Activated naive CD8-positive, alpha-beta T cell treated with anti-CD3 and anti-CD28 coated beads, Interleukin-2, amount 10 ng/mL, durations not matched to agents 7 days and 5 days (primary cell): ENCODE data around the gene TMEM132D. TPM values are rescaled to one million over a fixed set of nuclear protein-coding genes. Genes with fewer than 3 reads are reported as not detected.

ENCODE experiments used
- ATAC-seq: fragments of 150-1000 bp; cut with Tn5 transposase; one replicate; pipeline ENCODE4 v1.10.0; 2021; ENCODE audit warnings: low read depth, moderate library complexity
- POLR2A ChIA-PET: fragments of 350-600 bp; sonication (Branson Sonifier 250); formaldehyde crosslinking; loops from one replicate; lab custom pipeline; 2021; ENCODE audit warnings: antibody characterized with exemption; lab: Charles Lee
- DNase-seq: peaks from one replicate; pipeline ENCODE4 v3.0.0; 2021
- H3K27ac Mint-ChIP-seq: one replicate; pipeline ENCODE4 v1.8.0; 2022; ENCODE audit warnings: mild to moderate bottlenecking, mixed read lengths
- H3K27me3 Mint-ChIP-seq: one replicate; pipeline ENCODE4 v1.8.0; 2022; ENCODE audit warnings: mild to moderate bottlenecking, moderate library complexity, mixed read lengths
- H3K36me3 Mint-ChIP-seq: one replicate; pipeline ENCODE4 v1.8.0; 2021; ENCODE audit warnings: mild to moderate bottlenecking, mixed read lengths
- H3K4me1 Mint-ChIP-seq: one replicate; pipeline ENCODE4 v1.8.0; 2021; ENCODE audit warnings: mixed read lengths
- H3K4me3 Mint-ChIP-seq: one replicate; pipeline ENCODE4 v1.8.0; 2022; ENCODE audit warnings: mild to moderate bottlenecking, moderate library complexity, mixed read lengths
- H3K9me3 Mint-ChIP-seq: one replicate; pipeline ENCODE4 v1.8.0; 2021; ENCODE audit warnings: mixed read lengths
- total RNA-seq, 2 experiments: library from RNA; stranded (reverse); gene quantifications; one replicate each; pipeline ENCODE4 v1.2.3, GENCODE V29; 2021

The TMEM132D gene
- total RNA-seq, 2 experiments from 2014 or later: not detected

GRCh38 chr12:129827102-129827865, 76.5 kb downstream of the TMEM132D start:
- H3K27me3 Mint-ChIP-seq: no peaks in the 10 kb centered on the region
- peaks cover 2% of the 10 kb centered on the region for H3K9me3 Mint-ChIP-seq
- DNase-seq: no peak
- POLR2A ChIA-PET: interaction anchor here (0.6 kb wide), 1 partner anchor 1002 kb away, joined by 3 read pairs; no protein-coding TSS in a partner anchor
- H3K4me1 Mint-ChIP-seq: no peaks in the 10 kb centered on the region
- no peak for ATAC-seq
- no peaks in the 10 kb centered on the region for H3K36me3 Mint-ChIP-seq
- no peak overlapping the region for H3K27ac Mint-ChIP-seq
- H3K4me3 Mint-ChIP-seq: no peak overlapping the region

DNA sequence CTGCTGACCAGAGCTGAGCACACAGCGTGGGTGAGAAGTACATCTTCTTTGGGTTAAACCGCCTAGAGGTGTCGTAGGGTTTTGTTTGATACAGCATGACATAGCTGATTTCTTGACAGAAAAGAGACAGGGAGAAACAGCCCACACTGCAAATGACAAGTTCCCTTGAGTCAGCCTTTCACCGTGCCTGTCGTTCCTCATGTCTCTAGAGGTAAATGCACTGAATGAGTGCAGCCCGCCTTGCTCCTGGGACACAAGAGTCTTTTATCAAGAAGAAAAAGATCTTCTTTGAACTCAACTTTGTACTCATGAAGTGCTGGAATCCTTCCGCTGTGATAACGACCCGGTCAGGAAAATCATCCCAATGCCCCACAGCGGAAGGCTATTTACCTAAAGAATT, 77.6 kb downstream of the TMEM132D start:
- no peak for DNase-seq
- POLR2A ChIA-PET: no interaction called here

DNA sequence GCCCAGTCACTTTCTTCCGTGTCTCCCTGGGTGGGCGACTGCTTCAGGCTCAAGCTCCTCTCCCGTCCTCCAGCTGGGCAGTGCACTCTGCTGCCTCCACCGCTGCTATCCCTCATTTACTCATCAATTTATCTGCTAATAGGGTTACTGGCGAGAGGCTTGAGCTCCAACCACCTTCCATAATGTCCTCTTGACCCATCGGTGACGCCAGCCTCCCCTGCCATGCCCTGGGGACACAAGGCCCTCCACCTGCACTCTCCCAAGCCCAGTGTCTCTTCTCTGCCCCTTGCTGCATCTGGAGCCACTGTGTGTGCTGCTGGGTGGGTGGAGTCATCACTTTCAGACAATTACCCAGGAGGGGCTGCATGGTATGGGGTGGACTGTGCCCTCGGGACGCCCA, 78.5 kb downstream of the TMEM132D start:
- Mint-ChIP-seq H3K9me3 (peaks cover 4% of the 10 kb centered on the region), H3K27me3 (no peaks in the 10 kb centered on the region), H3K4me3 (no peak overlapping the region), H3K4me1 (no peaks in the 10 kb centered on the region), H3K36me3 (no peaks in the 10 kb centered on the region), H3K27ac (no peak overlapping the region)
- DNase-seq: no peak
- POLR2A ChIA-PET: no interaction called here
- no peak for ATAC-seq

More for the DNA sequence above, 77.6 kb downstream of the TMEM132D start:
- Mint-ChIP-seq H3K27ac (no peak overlapping the region), H3K27me3 (no peaks in the 10 kb centered on the region), H3K4me3 (no peak overlapping the region), H3K9me3 (peaks cover 4% of the 10 kb centered on the region), H3K36me3 (no peaks in the 10 kb centered on the region), H3K4me1 (no peaks in the 10 kb centered on the region)
- no peak for ATAC-seq

GRCh38 chr12:129821964-129822363, 81.9 kb downstream of the TMEM132D start:
- no peak overlapping the region for H3K4me3 Mint-ChIP-seq
- H3K36me3 Mint-ChIP-seq: no peaks in the 10 kb centered on the region
- POLR2A ChIA-PET: no interaction called here
- ATAC-seq: no peak
- H3K4me1 Mint-ChIP-seq: no peaks in the 10 kb centered on the region
- H3K9me3 Mint-ChIP-seq: peaks cover 4% of the 10 kb centered on the region
- no peak for DNase-seq
- H3K27me3 Mint-ChIP-seq: no peaks in the 10 kb centered on the region
- H3K27ac Mint-ChIP-seq: no peak overlapping the region

- ATAC-seq: no peak
- no peak overlapping the region for H3K4me3 Mint-ChIP-seq
- H3K4me1 Mint-ChIP-seq: no peaks in the 10 kb centered on the region
- H3K27me3 Mint-ChIP-seq: no peaks in the 10 kb centered on the region
- no peaks in the 10 kb centered on the region for H3K36me3 Mint-ChIP-seq
- no peak for DNase-seq
- H3K9me3 Mint-ChIP-seq: peaks cover 4% of the 10 kb centered on the region
- POLR2A ChIA-PET: no interaction called here
- no peak overlapping the region for H3K27ac Mint-ChIP-seq
These were observed 84.4 kb downstream of the TMEM132D start for GRCh38 chr12:129819391-129819790.

DNA sequence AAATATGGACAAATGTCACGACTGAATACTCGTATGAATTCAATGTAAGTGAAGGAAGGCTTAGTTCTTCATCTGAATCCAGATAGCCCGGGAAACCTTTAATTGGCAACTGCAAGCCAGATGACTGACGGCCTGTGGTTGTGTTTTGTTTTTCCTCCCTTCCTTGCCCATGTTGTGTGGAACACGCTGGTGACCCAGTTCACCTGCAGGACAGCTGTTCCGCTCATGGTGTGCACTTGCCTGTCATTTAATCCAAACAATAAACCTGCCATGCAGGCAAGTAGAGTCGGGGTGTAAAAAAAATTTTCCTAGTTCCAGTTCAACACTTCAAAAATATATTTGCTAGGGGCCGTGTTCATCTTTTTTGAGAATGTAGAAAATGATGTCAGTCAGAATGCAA, 88.0 kb downstream of the TMEM132D start:
- Mint-ChIP-seq H3K4me1 (no peaks in the 10 kb centered on the region), H3K4me3 (no peak overlapping the region), H3K36me3 (no peaks in the 10 kb centered on the region), H3K27me3 (no peaks in the 10 kb centered on the region), H3K27ac (no peak overlapping the region), H3K9me3 (no peaks in the 10 kb centered on the region)
- no peak for ATAC-seq
- POLR2A ChIA-PET: no interaction called here
- DNase-seq: no peak

GRCh38 chr12:129811963-129812362, 91.9 kb downstream of the TMEM132D start:
- POLR2A ChIA-PET: no interaction called here
- Mint-ChIP-seq H3K9me3 (no peaks in the 10 kb centered on the region), H3K36me3 (no peaks in the 10 kb centered on the region), H3K27ac (no peak overlapping the region), H3K4me1 (no peaks in the 10 kb centered on the region), H3K4me3 (no peak overlapping the region), H3K27me3 (no peaks in the 10 kb centered on the region)
- ATAC-seq (no peak), DNase-seq (no peak)

DNA sequence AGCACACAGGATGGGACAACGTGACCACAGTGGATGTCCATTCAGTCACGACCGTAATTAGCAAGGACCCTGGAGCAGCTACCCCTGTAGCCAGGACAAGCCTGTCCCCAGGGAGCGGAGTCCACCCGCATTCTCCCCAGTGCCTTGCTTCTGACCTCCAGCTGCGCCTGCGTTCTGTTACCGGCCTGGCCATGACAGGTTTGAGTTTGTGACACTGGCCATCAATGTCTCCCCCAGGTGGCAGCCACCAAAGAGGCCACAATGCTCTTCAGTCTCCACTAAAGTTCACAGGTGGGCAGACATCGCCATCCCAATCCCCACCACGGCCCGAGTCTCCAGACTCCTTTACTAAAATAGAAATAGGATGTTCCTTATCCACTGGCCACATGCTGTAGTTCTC, 96.7 kb downstream of the TMEM132D start:
- H3K4me1 Mint-ChIP-seq: no peaks in the 10 kb centered on the region
- no peaks in the 10 kb centered on the region for H3K9me3 Mint-ChIP-seq
- no peak overlapping the region for H3K27ac Mint-ChIP-seq
- no peaks in the 10 kb centered on the region for H3K36me3 Mint-ChIP-seq
- no peaks in the 10 kb centered on the region for H3K27me3 Mint-ChIP-seq
- no peak overlapping the region for H3K4me3 Mint-ChIP-seq
- POLR2A ChIA-PET: no interaction called here
- DNase-seq (no peak), ATAC-seq (no peak)

- no peaks in the 10 kb centered on the region for H3K4me1 Mint-ChIP-seq
- no peaks in the 10 kb centered on the region for H3K36me3 Mint-ChIP-seq
- DNase-seq (no peak), ATAC-seq (no peak)
- POLR2A ChIA-PET: no interaction called here
- H3K27me3 Mint-ChIP-seq: no peaks in the 10 kb centered on the region
- H3K27ac Mint-ChIP-seq: no peak overlapping the region
- no peak overlapping the region for H3K4me3 Mint-ChIP-seq
- H3K9me3 Mint-ChIP-seq: no peaks in the 10 kb centered on the region
These were observed 112.4 kb downstream of the TMEM132D start for GRCh38 chr12:129791396-129791795.

DNA sequence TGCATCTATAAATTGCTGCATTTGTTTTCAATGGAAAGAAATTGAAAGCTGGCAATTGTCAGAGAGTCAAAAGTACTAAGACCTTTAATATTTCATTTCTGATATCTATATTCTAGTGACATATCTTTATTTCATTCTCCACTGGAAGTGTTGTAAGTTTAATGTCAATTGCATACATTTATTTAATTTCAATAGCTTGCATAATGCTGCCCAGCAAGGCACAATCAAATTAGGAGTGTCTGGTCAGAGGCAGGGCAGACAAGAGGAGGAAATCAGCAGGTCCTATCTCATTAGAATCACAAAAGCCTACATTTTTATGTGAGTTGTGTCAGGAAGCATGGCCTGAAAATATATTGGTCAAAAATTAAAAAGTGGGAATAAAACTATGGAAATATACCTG, 112.9 kb downstream of the TMEM132D start:
- Mint-ChIP-seq H3K4me1 (no peaks in the 10 kb centered on the region), H3K4me3 (no peak overlapping the region), H3K27me3 (no peaks in the 10 kb centered on the region), H3K27ac (no peak overlapping the region), H3K36me3 (no peaks in the 10 kb centered on the region), H3K9me3 (no peaks in the 10 kb centered on the region)
- ATAC-seq (no peak), DNase-seq (no peak)
- POLR2A ChIA-PET: no interaction called here

- H3K27ac Mint-ChIP-seq: no peak overlapping the region
- DNase-seq (no peak), ATAC-seq (no peak)
- no peaks in the 10 kb centered on the region for H3K9me3 Mint-ChIP-seq
- POLR2A ChIA-PET: no interaction called here
- no peaks in the 10 kb centered on the region for H3K27me3 Mint-ChIP-seq
- H3K4me3 Mint-ChIP-seq: no peak overlapping the region
- no peaks in the 10 kb centered on the region for H3K4me1 Mint-ChIP-seq
- H3K36me3 Mint-ChIP-seq: no peaks in the 10 kb centered on the region
These were observed 113.5 kb downstream of the TMEM132D start for GRCh38 chr12:129790331-129790730.

- Mint-ChIP-seq H3K27ac (no peak overlapping the region), H3K4me3 (no peak overlapping the region), H3K36me3 (no peaks in the 10 kb centered on the region), H3K9me3 (no peaks in the 10 kb centered on the region), H3K27me3 (no peaks in the 10 kb centered on the region), H3K4me1 (no peaks in the 10 kb centered on the region)
- no peak for DNase-seq
- POLR2A ChIA-PET: no interaction called here
- no peak for ATAC-seq
These were observed 113.9 kb downstream of the TMEM132D start for GRCh38 chr12:129789921-129790320.

DNA sequence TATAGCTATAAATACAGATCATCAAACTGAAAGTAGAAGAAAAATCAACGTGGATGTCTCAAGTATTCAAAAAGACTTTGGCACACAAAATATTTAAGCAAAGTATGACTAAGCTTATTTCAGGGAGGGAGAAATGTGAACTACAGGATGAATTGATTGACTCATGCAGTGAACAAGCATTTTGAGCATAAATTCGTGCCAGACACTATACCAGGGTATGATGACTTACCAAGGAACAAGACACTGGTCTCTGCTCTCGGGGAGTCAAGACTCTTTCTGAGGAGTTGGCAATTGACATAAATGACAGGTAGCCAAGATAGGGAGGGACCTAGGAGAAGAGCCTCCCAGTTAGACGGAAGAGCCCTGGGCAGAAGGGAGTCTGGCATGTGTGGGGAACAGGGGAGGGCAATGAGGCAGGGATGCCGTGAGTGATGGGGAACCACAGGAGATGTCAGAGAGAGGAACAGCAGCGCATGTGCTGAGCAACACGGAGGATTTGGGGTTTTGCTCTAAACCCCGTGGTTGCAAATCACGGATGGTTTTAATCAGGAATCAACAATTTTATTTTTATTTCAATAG, 115.2 kb downstream of the TMEM132D start:
- ATAC-seq (no peak), DNase-seq (no peak)
- H3K4me1 Mint-ChIP-seq: no peaks in the 10 kb centered on the region
- POLR2A ChIA-PET: no interaction called here
- H3K27ac Mint-ChIP-seq: no peak overlapping the region
- H3K36me3 Mint-ChIP-seq: no peaks in the 10 kb centered on the region
- no peaks in the 10 kb centered on the region for H3K9me3 Mint-ChIP-seq
- no peak overlapping the region for H3K4me3 Mint-ChIP-seq
- H3K27me3 Mint-ChIP-seq: no peaks in the 10 kb centered on the region

GRCh38 chr12:129779989-129780388, 123.8 kb downstream of the TMEM132D start:
- POLR2A ChIA-PET: no interaction called here
- Mint-ChIP-seq H3K4me1 (no peaks in the 10 kb centered on the region), H3K4me3 (no peak overlapping the region), H3K9me3 (peaks cover 2% of the 10 kb centered on the region), H3K36me3 (no peaks in the 10 kb centered on the region), H3K27ac (no peak overlapping the region), H3K27me3 (no peaks in the 10 kb centered on the region)
- DNase-seq (no peak), ATAC-seq (no peak)
